ENCODE measurements around the gene EXOSC5.

EXOSC5 gene

DNA sequence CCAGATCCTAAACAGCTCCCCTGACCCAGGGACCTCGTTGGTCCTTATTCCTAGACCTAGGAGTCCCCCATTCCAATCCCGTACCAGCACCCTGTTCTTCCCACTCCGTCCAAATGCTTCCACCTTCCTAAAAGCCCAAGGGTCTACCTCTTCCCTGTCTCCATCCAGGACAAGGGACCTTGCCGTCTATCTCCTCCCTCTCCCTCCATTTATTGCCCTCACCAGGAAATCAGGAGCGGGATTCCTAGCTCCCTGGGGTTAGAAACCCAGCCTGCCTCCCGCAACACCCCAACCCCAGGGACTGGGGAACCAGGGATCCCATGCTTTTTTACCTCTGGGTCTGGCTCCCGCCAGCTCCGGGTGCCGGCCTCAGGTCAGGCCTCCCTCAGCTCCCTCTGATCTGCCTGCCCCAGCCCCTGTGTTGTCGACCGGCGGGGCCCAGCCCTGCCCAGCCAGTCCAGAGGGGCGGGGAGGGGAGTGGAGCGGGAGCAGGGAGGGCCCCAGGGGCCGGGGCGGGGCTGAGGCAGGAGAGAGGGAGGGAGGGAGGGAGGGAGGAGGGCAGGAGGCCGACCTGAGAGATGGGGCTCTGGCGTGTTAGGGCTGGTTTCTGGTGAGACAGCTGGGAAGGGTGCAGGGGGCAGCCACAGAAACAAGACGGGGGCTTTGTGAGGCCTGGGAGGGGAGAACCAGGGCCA lies 29.9 kb upstream of the EXOSC5 start, which contains the start of gene B3GNT8:
B3GNT8 (minus strand) TSS at position 423 of the 695 bp plus-strand sequence. CDS start 596 bp downstream, outside the sequence.
- Histone ChIP-seq H3K4me1 (ENCODE audit: insufficient read depth, low read length, poor library complexity, severe bottlenecking) (peaks cover 18% of the 10 kb centered on the region), H3K36me3 (ENCODE audit: insufficient read depth, low read length) (peaks cover 21% of the 10 kb centered on the region; the same call in 1 of the 2 replicates), H3K4me3 (ENCODE audit: low read length, poor library complexity, severe bottlenecking) (peak within 1 kb of the TSS; percentile 70), H3K79me2 (ENCODE audit: insufficient read depth, low read length) (no peaks in the 10 kb centered on the region), H3K27me3 (ENCODE audit: insufficient read depth, low read length, poor library complexity, severe bottlenecking) (no peaks in the 10 kb centered on the region), H3K4me2 (ENCODE audit: low read depth, low read length, poor library complexity, severe bottlenecking) (peak within 1 kb of the TSS; percentile 79), H3F3A (ENCODE audit: low read depth) (no peaks in the 10 kb centered on the region), H3K9me3 (ENCODE audit: insufficient read depth, low read depth, low read length) (no peaks in the 10 kb centered on the region), H3K9ac (ENCODE audit: low read depth, low read length, poor library complexity, severe bottlenecking) (peak within 1 kb of the TSS; percentile 77), H4K20me1 (ENCODE audit: insufficient read depth, low read length, poor library complexity, severe bottlenecking) (no peaks in the 10 kb centered on the region), H2AFZ (ENCODE audit: low read length) (peak within 1 kb of the TSS; percentile 86), H3K9me2 (replicated peaks; ENCODE audit: low read depth, low read length) (no peaks in the 10 kb centered on the region)
- no peak for TF ChIP-seq EZH2phosphoT487 (IDR thresholded peaks at IDR 0.05; ENCODE audit: borderline replicate concordance)
- TF ChIP-seq, protein P1, sequence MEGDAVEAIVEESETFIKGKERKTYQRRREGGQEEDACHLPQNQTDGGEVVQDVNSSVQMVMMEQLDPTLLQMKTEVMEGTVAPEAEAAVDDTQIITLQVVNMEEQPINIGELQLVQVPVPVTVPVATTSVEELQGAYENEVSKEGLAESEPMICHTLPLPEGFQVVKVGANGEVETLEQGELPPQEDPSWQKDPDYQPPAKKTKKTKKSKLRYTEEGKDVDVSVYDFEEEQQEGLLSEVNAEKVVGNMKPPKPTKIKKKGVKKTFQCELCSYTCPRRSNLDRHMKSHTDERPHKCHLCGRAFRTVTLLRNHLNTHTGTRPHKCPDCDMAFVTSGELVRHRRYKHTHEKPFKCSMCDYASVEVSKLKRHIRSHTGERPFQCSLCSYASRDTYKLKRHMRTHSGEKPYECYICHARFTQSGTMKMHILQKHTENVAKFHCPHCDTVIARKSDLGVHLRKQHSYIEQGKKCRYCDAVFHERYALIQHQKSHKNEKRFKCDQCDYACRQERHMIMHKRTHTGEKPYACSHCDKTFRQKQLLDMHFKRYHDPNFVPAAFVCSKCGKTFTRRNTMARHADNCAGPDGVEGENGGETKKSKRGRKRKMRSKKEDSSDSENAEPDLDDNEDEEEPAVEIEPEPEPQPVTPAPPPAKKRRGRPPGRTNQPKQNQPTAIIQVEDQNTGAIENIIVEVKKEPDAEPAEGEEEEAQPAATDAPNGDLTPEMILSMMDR (conservative IDR thresholded peaks at IDR 0.05; ENCODE audit: low read length) = no peak

- TF ChIP-seq, protein P1 (conservative IDR thresholded peaks at IDR 0.05; ENCODE audit: low read length) = no peak
- no peak for TF ChIP-seq EZH2phosphoT487 (IDR thresholded peaks at IDR 0.05; ENCODE audit: borderline replicate concordance)
- Histone ChIP-seq H3K4me2 (ENCODE audit: low read depth, low read length, poor library complexity, severe bottlenecking) (no peak overlapping the region), H3K9ac (ENCODE audit: low read depth, low read length, poor library complexity, severe bottlenecking) (no peak overlapping the region)
These were observed 29.1 kb upstream of the EXOSC5 start for GRCh38 chr19:41426116-41426841.

DNA sequence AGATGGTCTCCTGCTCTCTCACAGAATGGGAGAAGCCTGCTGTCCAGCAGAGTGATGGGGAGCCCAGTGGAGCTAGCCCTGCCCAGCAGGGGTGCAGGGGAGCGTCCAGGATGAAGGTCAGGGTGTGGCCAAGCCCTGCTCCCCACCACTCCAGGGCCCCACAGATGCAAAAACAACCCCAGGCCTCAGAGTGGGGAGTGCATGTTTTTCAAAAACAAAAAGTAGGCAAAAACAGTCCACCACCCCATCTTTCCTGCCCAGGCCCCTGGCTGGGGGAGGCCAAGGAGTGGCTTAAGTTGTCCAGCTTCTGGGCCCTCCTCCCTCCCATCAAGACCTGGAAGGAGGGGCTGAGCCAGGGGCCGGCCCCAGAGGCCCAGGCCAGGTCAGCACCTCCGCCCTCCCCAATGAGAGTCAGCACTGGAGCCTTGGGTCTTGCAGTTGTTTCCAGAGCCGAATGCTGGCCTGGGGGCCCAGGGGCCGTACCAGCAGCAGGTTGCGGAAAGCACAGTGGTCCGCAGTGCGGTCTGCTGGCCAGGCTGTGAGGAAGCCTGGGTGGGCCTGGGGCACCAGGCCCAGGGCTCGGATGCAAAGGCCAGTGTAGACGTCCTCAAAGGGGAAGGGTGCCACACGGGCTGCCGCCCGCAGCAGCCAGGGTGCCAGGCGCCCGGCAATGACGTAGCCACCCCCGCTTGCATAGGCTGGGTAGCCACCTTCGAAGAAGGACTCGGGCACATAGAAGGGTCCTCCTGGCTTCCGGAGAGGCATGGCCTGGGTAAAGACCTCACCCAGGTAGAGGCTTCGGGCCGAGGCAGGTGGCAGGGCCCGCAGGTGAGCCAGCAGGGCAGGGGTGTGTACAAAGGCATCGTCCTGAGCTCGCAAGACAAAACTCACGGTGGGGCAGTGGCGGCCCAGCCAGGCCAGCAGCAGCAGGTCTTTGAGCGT lies 28.3 kb upstream of the EXOSC5 start:
- H3K9ac ChIP-seq (ENCODE audit: low read depth, low read length, poor library complexity, severe bottlenecking) = no peak overlapping the region
- no peak for TF ChIP-seq EZH2phosphoT487 (IDR thresholded peaks at IDR 0.05; ENCODE audit: borderline replicate concordance)
- TF ChIP-seq, protein P1 (conservative IDR thresholded peaks at IDR 0.05; ENCODE audit: low read length) = no peak
- no peaks in the 10 kb centered on the region for H4K20me1 ChIP-seq (ENCODE audit: insufficient read depth, low read length, poor library complexity, severe bottlenecking)
- no peaks in the 10 kb centered on the region for H3K27me3 ChIP-seq (ENCODE audit: insufficient read depth, low read length, poor library complexity, severe bottlenecking)
- no peaks in the 10 kb centered on the region for H3F3A ChIP-seq (ENCODE audit: low read depth)
- H3K36me3 ChIP-seq (ENCODE audit: insufficient read depth, low read length) = peaks cover 25% of the 10 kb centered on the region; the same call in 1 of the 2 replicates
- no peak overlapping the region for H3K4me3 ChIP-seq (ENCODE audit: low read length, poor library complexity, severe bottlenecking)
- no peaks in the 10 kb centered on the region for H3K79me2 ChIP-seq (ENCODE audit: insufficient read depth, low read length)
- H3K4me2 ChIP-seq (ENCODE audit: low read depth, low read length, poor library complexity, severe bottlenecking) = no peak overlapping the region
- H3K9me3 ChIP-seq (ENCODE audit: insufficient read depth, low read depth, low read length) = no peaks in the 10 kb centered on the region
- H3K9me2 ChIP-seq (replicated peaks; ENCODE audit: low read depth, low read length) = no peaks in the 10 kb centered on the region
- no peak overlapping the region for H2AFZ ChIP-seq (ENCODE audit: low read length)
- peaks cover 18% of the 10 kb centered on the region for H3K4me1 ChIP-seq (ENCODE audit: insufficient read depth, low read length, poor library complexity, severe bottlenecking)

More at GRCh38 chr19:41426116-41426841, 29.1 kb upstream of the EXOSC5 start:
- H3K4me3 ChIP-seq (ENCODE audit: low read length, poor library complexity, severe bottlenecking) = no peak overlapping the region
- no peak overlapping the region for H2AFZ ChIP-seq (ENCODE audit: low read length)
- H3K9me3 ChIP-seq (ENCODE audit: insufficient read depth, low read depth, low read length) = no peaks in the 10 kb centered on the region
- no peaks in the 10 kb centered on the region for H3K27me3 ChIP-seq (ENCODE audit: insufficient read depth, low read length, poor library complexity, severe bottlenecking)
- H3F3A ChIP-seq (ENCODE audit: low read depth) = no peaks in the 10 kb centered on the region
- no peaks in the 10 kb centered on the region for H3K9me2 ChIP-seq (replicated peaks; ENCODE audit: low read depth, low read length)
- no peaks in the 10 kb centered on the region for H4K20me1 ChIP-seq (ENCODE audit: insufficient read depth, low read length, poor library complexity, severe bottlenecking)
- H3K36me3 ChIP-seq (ENCODE audit: insufficient read depth, low read length) = peaks cover 19% of the 10 kb centered on the region; the same call in 1 of the 2 replicates
- H3K4me1 ChIP-seq (ENCODE audit: insufficient read depth, low read length, poor library complexity, severe bottlenecking) = peaks cover 18% of the 10 kb centered on the region
- H3K79me2 ChIP-seq (ENCODE audit: insufficient read depth, low read length) = no peaks in the 10 kb centered on the region
